GM19372 (cell line): ENCODE results near the gene ZNF79.

ENCODE experiments used
- ATAC-seq: cut with Tn5 transposase; IDR thresholded peaks from one replicate; pipeline ENCODE4 v1.9.1; 2021; ENCODE audit warnings: mild to moderate bottlenecking, low read depth, moderate library complexity; ENCODE audit not compliant: unreplicated experiment

ZNF79 gene

GRCh38 chr9:127397646-127398274 is 26.4 kb upstream of the ZNF79 start:
- ATAC-seq, result no peak

- no peak for ATAC-seq
Measured at GRCh38 chr9:127398275-127398647, 25.9 kb upstream of the ZNF79 start.

GRCh38 chr9:127398715-127399400 is 25.3 kb upstream of the ZNF79 start:
- ATAC-seq, result no peak

- ATAC-seq, result no peak
Measured at GRCh38 chr9:127399736-127400269, 24.4 kb upstream of the ZNF79 start.

- no peak for ATAC-seq
Measured at GRCh38 chr9:127402401-127403090, 21.6 kb upstream of the ZNF79 start.

- no peak for ATAC-seq
Measured at GRCh38 chr9:127403507-127404192, 20.5 kb upstream of the ZNF79 start.

GRCh38 chr9:127404631-127405030 is 19.6 kb upstream of the ZNF79 start:
- ATAC-seq, result no peak

GRCh38 chr9:127405344-127406125 is 18.6 kb upstream of the ZNF79 start:
- ATAC-seq, result no peak

GRCh38 chr9:127406799-127407491 is 17.2 kb upstream of the ZNF79 start:
- ATAC-seq, result no peak

GRCh38 chr9:127407492-127407843 is 16.7 kb upstream of the ZNF79 start:
- ATAC-seq, result no peak

- no peak for ATAC-seq
Measured at GRCh38 chr9:127411122-127411521, 13.1 kb upstream of the ZNF79 start.

GRCh38 chr9:127415141-127415540 is 9.0 kb upstream of the ZNF79 start:
- ATAC-seq, result no peak

- no peak for ATAC-seq
Measured at GRCh38 chr9:127415657-127416056, 8.5 kb upstream of the ZNF79 start.

- ATAC-seq, result no peak
Measured at GRCh38 chr9:127417131-127418036, 6.8 kb upstream of the ZNF79 start.

- no peak for ATAC-seq
Measured at GRCh38 chr9:127418037-127418471, 6.1 kb upstream of the ZNF79 start.

GRCh38 chr9:127419348-127419747 is 4.8 kb upstream of the ZNF79 start:
- no peak for ATAC-seq

- ATAC-seq, result no peak
Measured at GRCh38 chr9:127421057-127421456, 3.1 kb upstream of the ZNF79 start.

GRCh38 chr9:127422133-127422782 is 1.9 kb upstream of the ZNF79 start:
- ATAC-seq, result no peak
